Spinal cord (tissue), 10 donors: ENCODE data around the gene CAV2. TPM values are rescaled to one million over a fixed set of nuclear protein-coding genes. Genes with fewer than 3 reads are reported as not detected.

ENCODE experiments used
- DNase-seq, 6 donors: peaks; one replicate each; pipeline versions ENCODE4 v3.0.0 to v3.0.0-alpha.2; 2013 to 2015; ENCODE audit warnings: low spot score in 6 of 6, low read depth in 4 of 6
- H3K27ac ChIP-seq: one replicate; pipeline ENCODE4 v1.5.1; 2013; ENCODE audit warnings: low read depth, low read length, control low read depth
- H3K27me3 ChIP-seq: one replicate; pipeline ENCODE4 v1.6.1; 2013; ENCODE audit warnings: low read length; ENCODE audit not compliant: control insufficient read depth, insufficient read depth
- H3K36me3 ChIP-seq: one replicate; pipeline ENCODE4 v1.6.1; 2013; ENCODE audit warnings: low read length; ENCODE audit not compliant: control insufficient read depth, insufficient read depth
- H3K4me1 ChIP-seq: one replicate; pipeline ENCODE4 v1.6.1; 2013; ENCODE audit warnings: low read length; ENCODE audit not compliant: control insufficient read depth, insufficient read depth
- H3K4me3 ChIP-seq: one replicate; pipeline ENCODE4 v1.5.1; 2013; ENCODE audit warnings: low read depth, low read length, control low read depth
- H3K9me3 ChIP-seq: one replicate; pipeline ENCODE4 v1.6.1; 2013; ENCODE audit warnings: low read length; ENCODE audit not compliant: control insufficient read depth, insufficient read depth
- WGBS: methylation state at CpG from one replicate; pipeline ENCODE4 v1.1.5; 2013; ENCODE audit warnings: missing lambda C conversion rate; ENCODE audit not compliant: insufficient coverage; 5-methylcytosine and 5-hydroxymethylcytosine counted together
- polyA plus RNA-seq, 2 donors: library from polyadenylated mRNA; unstranded; fragments of 120-200 nt; gene quantifications; one replicate each; pipeline ENCODE4 v1.2.1, GENCODE V29; 2013; ENCODE audit not compliant: insufficient read length in 2 of 2
- total RNA-seq, 2 donors: library from RNA; depleted of rRNA in 1 of 2; stranded (reverse); fragments of 120-200 nt in 1 of 2; fragments of >200 nt in 1 of 2; gene quantifications; one replicate each; pipeline versions ENCODE4 v1.2.3 to v1.2.4, GENCODE V29; 2013 to 2014
- donor health status: healthy.

The CAV2 gene
- total and polyA plus RNA-seq, 4 donors, result 14.3 to 40.6 (median 24.0) TPM

DNA sequence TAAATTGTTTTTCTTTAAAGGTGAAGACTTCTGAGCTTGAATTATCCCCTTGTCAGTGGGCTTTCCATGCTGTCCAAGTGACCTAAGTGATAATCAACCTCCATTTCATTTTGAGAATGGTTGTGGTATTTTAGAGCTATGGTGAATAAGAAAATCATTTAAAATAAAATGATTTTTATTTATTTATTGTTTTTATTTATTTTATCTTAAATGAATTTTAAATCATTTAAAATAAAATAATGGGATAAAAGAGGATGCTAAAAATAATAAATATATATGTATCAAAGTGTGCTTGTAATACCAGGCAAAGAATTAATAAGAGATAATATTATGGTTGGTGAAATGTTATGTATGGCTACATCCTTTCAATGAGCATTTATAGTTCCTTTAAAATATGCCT lies 49.8 kb downstream of the CAV2 start:
- H3K27me3 ChIP-seq, result no peaks in the 10 kb centered on the region
- H3K9me3 ChIP-seq, result no peaks in the 10 kb centered on the region
- DNase-seq, result no peak
- no peak overlapping the region for H3K4me3 ChIP-seq
- no peak overlapping the region for H3K27ac ChIP-seq
- H3K4me1 ChIP-seq, result no peaks in the 10 kb centered on the region
- H3K36me3 ChIP-seq, result no peaks in the 10 kb centered on the region

DNA sequence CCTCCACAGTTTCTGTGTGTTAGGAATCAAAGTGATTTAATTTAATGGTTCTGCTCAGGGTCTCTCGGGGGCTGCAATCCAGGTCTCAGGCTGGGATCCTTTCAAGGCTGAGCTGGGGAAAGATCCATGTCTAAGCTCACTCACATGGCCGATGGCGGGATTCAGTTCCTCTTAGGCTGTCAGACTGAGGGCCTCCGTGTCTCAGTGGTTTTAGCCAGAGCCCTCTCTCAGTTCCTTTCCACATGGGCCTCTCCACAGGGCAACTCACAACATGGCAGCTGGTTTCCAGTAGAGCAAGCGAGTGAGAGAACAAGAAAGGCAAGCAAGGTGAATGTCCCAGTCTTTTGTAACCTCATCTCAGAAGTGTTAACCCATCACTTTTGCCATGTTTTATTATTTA lies 52.2 kb downstream of the CAV2 start:
- H3K4me1 ChIP-seq, result no peaks in the 10 kb centered on the region
- H3K36me3 ChIP-seq, result no peaks in the 10 kb centered on the region
- WGBS, result 92% methylated on average over 4 of the region's 5 CpGs
- DNase-seq, result no peak
- no peak overlapping the region for H3K27ac ChIP-seq
- H3K27me3 ChIP-seq, result no peaks in the 10 kb centered on the region
- H3K4me3 ChIP-seq, result no peak overlapping the region
- no peaks in the 10 kb centered on the region for H3K9me3 ChIP-seq

DNA sequence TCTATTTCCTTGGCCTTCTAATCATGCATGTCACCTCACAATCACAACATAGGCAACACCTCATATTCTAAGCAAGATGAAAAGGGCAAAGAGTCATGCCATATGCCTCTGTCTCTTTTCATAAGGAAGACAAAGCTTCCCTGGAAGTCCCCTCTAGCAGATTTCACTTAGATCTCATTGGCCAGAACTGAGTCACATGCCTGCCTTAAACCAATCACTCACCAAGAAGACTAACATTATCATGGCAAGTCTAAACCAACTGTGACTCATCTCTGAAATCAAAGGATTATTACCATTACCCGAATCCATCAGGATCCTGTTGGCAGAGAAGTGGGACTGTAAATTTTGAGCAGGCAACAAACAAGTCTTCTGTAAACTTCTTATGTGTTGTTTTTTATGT lies 53.1 kb downstream of the CAV2 start:
- no peak overlapping the region for H3K4me3 ChIP-seq
- no peak overlapping the region for H3K27ac ChIP-seq
- WGBS, result no CpG with 5 or more reads among the region's 1 CpG
- H3K27me3 ChIP-seq, result no peaks in the 10 kb centered on the region
- H3K36me3 ChIP-seq, result no peaks in the 10 kb centered on the region
- no peaks in the 10 kb centered on the region for H3K4me1 ChIP-seq
- no peaks in the 10 kb centered on the region for H3K9me3 ChIP-seq
- no peak for DNase-seq

DNA sequence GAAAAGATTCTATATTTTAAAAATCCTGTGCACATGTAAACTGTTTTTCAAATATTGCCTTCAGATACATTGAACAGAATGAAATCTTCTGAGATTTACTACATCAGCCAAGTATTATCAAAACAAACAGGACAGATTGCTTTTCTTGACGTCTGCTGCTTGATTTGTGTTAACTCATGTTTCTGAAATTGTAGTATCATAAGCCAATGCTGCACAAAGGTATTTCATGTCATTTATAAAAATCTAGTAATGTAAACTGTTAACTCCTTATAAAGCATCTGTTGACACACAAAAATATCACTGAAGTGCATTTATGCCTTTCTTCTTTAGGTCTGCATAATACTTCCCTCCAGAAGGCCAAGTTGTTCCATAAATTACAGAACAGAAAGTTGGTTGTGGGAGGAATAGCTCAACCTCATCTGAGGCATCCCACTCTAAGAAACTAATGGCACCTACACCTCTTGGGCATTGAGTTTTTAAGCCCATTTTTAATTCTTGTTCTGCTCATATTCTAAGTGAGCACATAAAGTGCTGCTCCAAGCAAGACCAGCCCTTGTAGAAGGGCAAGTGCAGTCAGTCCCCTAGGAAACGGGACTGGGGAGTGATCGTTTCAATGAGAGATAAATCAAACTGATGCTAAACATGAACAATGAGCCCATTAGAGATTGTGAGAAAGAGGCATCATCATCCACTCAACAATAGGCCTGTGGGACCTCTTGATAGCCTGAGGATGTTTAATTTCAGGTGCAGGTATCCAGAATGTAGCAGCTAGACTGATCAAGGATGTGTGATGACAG lies 53.8 kb downstream of the CAV2 start:
- H3K27ac ChIP-seq, result no peak overlapping the region
- H3K4me3 ChIP-seq, result no peak overlapping the region
- H3K36me3 ChIP-seq, result no peaks in the 10 kb centered on the region
- no peak for DNase-seq
- H3K9me3 ChIP-seq, result no peaks in the 10 kb centered on the region
- WGBS, result no CpG with 5 or more reads among the region's 3 CpGs
- H3K4me1 ChIP-seq, result no peaks in the 10 kb centered on the region
- no peaks in the 10 kb centered on the region for H3K27me3 ChIP-seq

DNA sequence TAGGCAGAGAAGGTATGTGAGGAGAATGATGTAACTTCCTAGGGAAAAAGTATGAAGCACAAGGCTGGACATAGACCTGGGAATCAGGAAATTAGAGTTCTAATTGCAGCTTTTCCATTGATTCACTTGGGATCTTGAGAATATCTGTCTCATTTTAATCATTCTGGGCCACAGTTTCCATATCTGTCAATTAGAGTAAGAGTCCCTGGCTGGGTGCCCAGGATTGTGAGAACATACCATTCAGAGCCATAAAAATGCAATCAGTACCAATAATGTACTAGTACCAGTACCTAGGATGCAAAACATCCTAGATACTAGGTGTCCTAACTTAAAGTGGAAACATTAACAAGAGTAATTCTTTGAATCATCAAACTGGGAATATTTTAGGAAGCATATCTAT lies 54.9 kb downstream of the CAV2 start:
- no peaks in the 10 kb centered on the region for H3K9me3 ChIP-seq
- no peaks in the 10 kb centered on the region for H3K4me1 ChIP-seq
- H3K27me3 ChIP-seq, result no peaks in the 10 kb centered on the region
- H3K36me3 ChIP-seq, result no peaks in the 10 kb centered on the region
- peak in 2 of 6 donors; percentile 7 to 58 for DNase-seq
- no peak overlapping the region for H3K4me3 ChIP-seq
- no peak overlapping the region for H3K27ac ChIP-seq

DNA sequence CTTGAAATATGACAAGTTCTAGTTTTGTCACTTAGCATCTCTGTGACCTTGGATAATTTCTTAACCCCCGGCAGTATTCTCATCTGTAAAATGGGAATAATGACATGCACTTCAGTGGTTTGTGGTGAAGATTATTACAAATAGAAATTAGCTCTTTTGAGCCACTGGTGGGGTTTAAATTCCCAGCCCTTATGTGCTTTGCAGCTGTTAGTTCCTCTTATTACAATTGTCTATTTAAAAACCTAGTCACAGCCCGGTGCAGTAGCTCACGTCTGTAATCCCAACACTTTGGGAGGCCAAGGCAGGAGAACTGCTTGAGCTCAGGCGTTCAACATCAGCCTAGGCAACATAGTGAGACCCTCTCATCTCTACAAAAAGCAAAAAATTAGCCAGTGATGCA lies 55.4 kb downstream of the CAV2 start:
- no peaks in the 10 kb centered on the region for H3K9me3 ChIP-seq
- no peak overlapping the region for H3K27ac ChIP-seq
- WGBS, result 21% methylated on average over 2 of the region's 4 CpGs
- no peaks in the 10 kb centered on the region for H3K27me3 ChIP-seq
- no peak overlapping the region for H3K4me3 ChIP-seq
- H3K4me1 ChIP-seq, result no peaks in the 10 kb centered on the region
- H3K36me3 ChIP-seq, result no peaks in the 10 kb centered on the region
- DNase-seq, result peak in 1 of 6 donors; percentile 58

DNA sequence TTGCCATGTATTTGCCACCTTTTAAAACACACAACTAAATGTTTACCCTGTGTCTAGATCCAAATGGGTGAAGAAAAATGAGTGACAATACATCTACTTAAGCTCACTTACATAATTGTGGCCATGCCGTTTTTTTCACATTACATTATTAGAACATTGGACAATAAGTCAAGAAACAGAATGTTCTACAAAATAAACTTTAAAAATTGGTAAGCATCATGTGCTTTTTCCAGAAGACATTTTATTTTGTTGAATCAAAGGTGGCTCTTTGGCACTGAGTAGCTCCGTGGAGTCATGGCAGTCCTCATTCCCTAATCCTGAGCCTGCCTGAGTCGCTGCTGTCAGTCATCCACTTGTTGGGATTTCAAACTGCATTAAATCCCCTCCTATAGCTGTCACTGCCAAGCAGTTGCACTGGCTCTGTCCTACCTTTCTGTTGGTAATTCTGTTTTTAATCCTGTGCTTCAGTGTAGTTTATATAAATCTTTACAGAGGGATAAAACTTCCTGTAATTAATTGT lies 57.6 kb downstream of the CAV2 start:
- no peak overlapping the region for H3K27ac ChIP-seq
- 71% methylated on average over 1 of the region's 3 CpGs for WGBS

DNA sequence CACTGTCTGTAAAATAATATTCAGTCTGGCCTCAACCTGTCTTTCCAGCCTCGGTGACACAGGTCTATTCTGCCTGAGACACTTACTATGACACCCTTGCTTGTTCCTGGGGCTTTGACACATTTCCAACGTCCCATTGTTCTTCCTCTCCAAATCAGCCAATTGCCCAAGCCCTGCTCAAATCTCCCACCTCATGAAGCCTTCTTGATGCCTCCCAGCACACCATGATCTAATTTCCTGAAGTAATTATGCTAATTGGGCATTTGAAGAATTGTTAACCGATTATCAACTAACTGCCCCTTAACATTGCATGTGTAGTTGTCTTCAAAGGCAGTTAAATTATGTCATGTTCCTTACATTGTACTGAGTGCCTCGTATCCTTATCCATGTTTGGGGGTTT lies 58.4 kb downstream of the CAV2 start:
- no peak overlapping the region for H3K4me3 ChIP-seq
- H3K4me1 ChIP-seq, result peaks cover 4% of the 10 kb centered on the region
- DNase-seq, result no peak
- 79% methylated on average over 2 of the region's 4 CpGs for WGBS
- no peaks in the 10 kb centered on the region for H3K9me3 ChIP-seq
- no peaks in the 10 kb centered on the region for H3K27me3 ChIP-seq
- H3K36me3 ChIP-seq, result no peaks in the 10 kb centered on the region
- no peak overlapping the region for H3K27ac ChIP-seq

More for the DNA sequence above, 57.6 kb downstream of the CAV2 start:
- no peaks in the 10 kb centered on the region for H3K27me3 ChIP-seq
- no peak overlapping the region for H3K4me3 ChIP-seq
- peaks cover 4% of the 10 kb centered on the region for H3K4me1 ChIP-seq
- H3K36me3 ChIP-seq, result no peaks in the 10 kb centered on the region
- DNase-seq, result no peak
- no peaks in the 10 kb centered on the region for H3K9me3 ChIP-seq
